Gastrocnemius medialis (tissue), 4 donors: Measurements from ENCODE around the gene SAMD4A.

Source experiments
- CTCF ChIP-seq, 5 experiments: fragments of 450-650 bp in 3 of 5; fragments of 200-600 bp in 2 of 5; sonication (generic) in 2 of 5; IDR thresholded peaks in 4 of 5; conservative IDR thresholded peaks in 1 of 5; 1 replicate in 4 of 5; 2 replicates in 1 of 5; pipeline ENCODE4 v1.5.1; 2016 to 2019; ENCODE audit warnings: antibody characterized with exemption in 5 of 5, mild to moderate bottlenecking in 3 of 5, moderate library complexity in 3 of 5
- POLR2A ChIP-seq, 2 donors: fragments of 450-650 bp; IDR thresholded peaks; one replicate each; pipeline ENCODE4 v1.6.1; 2017; ENCODE audit warnings: antibody characterized with exemption in 2 of 2, mild to moderate bottlenecking in 2 of 2, moderate library complexity in 2 of 2

GRCh38 chr14:54664961-54665360 is 98.0 kb downstream of the SAMD4A start:
- TF ChIP-seq CTCF (IDR thresholded peaks at IDR 0.05 in 4 of 5, conservative IDR thresholded peaks at IDR 0.05 in 1 of 5) (no peak), POLR2A (IDR thresholded peaks at IDR 0.05) (no peak)
